Measurements from ENCODE around the gene IL24. TPM values are rescaled to one million over a fixed set of nuclear protein-coding genes. Genes with fewer than 3 reads are reported as not detected.
A peak's percentile ranks its signal among the peaks of the same experiment; 100 is the strongest.

IL24 gene
- total RNA-seq, 1 donor from 2014 or later: not detected

- peak overlapping the region; percentile 10 for H3K27ac Mint-ChIP-seq (ENCODE audit: unreplicated experiment)
- no peak overlapping the region for H3K4me3 Mint-ChIP-seq (ENCODE audit: unreplicated experiment)
- H3K27me3 Mint-ChIP-seq (ENCODE audit: low read depth): no peaks in the 10 kb centered on the region
- TF ChIP-seq CTCF (IDR thresholded peaks at IDR 0.05): no peak
- H3K36me3 Mint-ChIP-seq (ENCODE audit: low read depth): no peaks in the 10 kb centered on the region
- H3K4me1 Mint-ChIP-seq (ENCODE audit: low read depth): peaks cover 19% of the 10 kb centered on the region
- no peaks in the 10 kb centered on the region for H3K9me3 Mint-ChIP-seq (ENCODE audit: low read depth)
- no peak for DNase-seq (ENCODE audit: low spot score)
Measured at GRCh38 chr1:206898915-206899431, 1.7 kb downstream of the IL24 start.

- no peak for DNase-seq (ENCODE audit: low spot score)
- no peaks in the 10 kb centered on the region for H3K9me3 Mint-ChIP-seq (ENCODE audit: low read depth)
- no peaks in the 10 kb centered on the region for H3K27me3 Mint-ChIP-seq (ENCODE audit: low read depth)
- H3K4me3 Mint-ChIP-seq (ENCODE audit: unreplicated experiment): no peak overlapping the region
- no peak overlapping the region for H3K27ac Mint-ChIP-seq (ENCODE audit: unreplicated experiment)
- no peaks in the 10 kb centered on the region for H3K36me3 Mint-ChIP-seq (ENCODE audit: low read depth)
- no peak for TF ChIP-seq CTCF (IDR thresholded peaks at IDR 0.05)
- peaks cover 22% of the 10 kb centered on the region for H3K4me1 Mint-ChIP-seq (ENCODE audit: low read depth)
Measured at GRCh38 chr1:206899717-206900116, 2.5 kb downstream of the IL24 start.

GRCh38 chr1:206900149-206900548 lies 2.9 kb downstream of the IL24 start:
- no peak overlapping the region for H3K27ac Mint-ChIP-seq (ENCODE audit: unreplicated experiment)
- no peak overlapping the region for H3K4me3 Mint-ChIP-seq (ENCODE audit: unreplicated experiment)
- no peak for DNase-seq (ENCODE audit: low spot score)
- no peaks in the 10 kb centered on the region for H3K36me3 Mint-ChIP-seq (ENCODE audit: low read depth)
- peaks cover 27% of the 10 kb centered on the region for H3K4me1 Mint-ChIP-seq (ENCODE audit: low read depth)
- H3K27me3 Mint-ChIP-seq (ENCODE audit: low read depth): no peaks in the 10 kb centered on the region
- TF ChIP-seq CTCF (IDR thresholded peaks at IDR 0.05): no peak
- no peaks in the 10 kb centered on the region for H3K9me3 Mint-ChIP-seq (ENCODE audit: low read depth)

- Mint-ChIP-seq H3K27me3 (ENCODE audit: low read depth) (no peaks in the 10 kb centered on the region), H3K9me3 (ENCODE audit: low read depth) (no peaks in the 10 kb centered on the region), H3K27ac (ENCODE audit: unreplicated experiment) (no peak overlapping the region), H3K36me3 (ENCODE audit: low read depth) (no peaks in the 10 kb centered on the region), H3K4me3 (ENCODE audit: unreplicated experiment) (no peak overlapping the region), H3K4me1 (ENCODE audit: low read depth) (peaks cover 27% of the 10 kb centered on the region)
- DNase-seq (ENCODE audit: low spot score): no peak
- TF ChIP-seq CTCF (IDR thresholded peaks at IDR 0.05): no peak
Measured at GRCh38 chr1:206901944-206902343, 4.7 kb downstream of the IL24 start.

- no peak overlapping the region for H3K27ac Mint-ChIP-seq (ENCODE audit: unreplicated experiment)
- DNase-seq (ENCODE audit: low spot score): no peak
- H3K36me3 Mint-ChIP-seq (ENCODE audit: low read depth): no peaks in the 10 kb centered on the region
- no peak for TF ChIP-seq CTCF (IDR thresholded peaks at IDR 0.05)
- no peaks in the 10 kb centered on the region for H3K27me3 Mint-ChIP-seq (ENCODE audit: low read depth)
- H3K9me3 Mint-ChIP-seq (ENCODE audit: low read depth): no peaks in the 10 kb centered on the region
- no peak overlapping the region for H3K4me3 Mint-ChIP-seq (ENCODE audit: unreplicated experiment)
- H3K4me1 Mint-ChIP-seq (ENCODE audit: low read depth): peaks cover 27% of the 10 kb centered on the region
Measured at GRCh38 chr1:206902702-206903101, 5.5 kb downstream of the IL24 start.
